Stimulated activated CD4-positive, alpha-beta T cell treated with anti-CD3 and anti-CD28 coated beads, Interleukin-12 subunit alpha, Interleukin-12 subunit beta, amount 100 ng/mL, for 24 hours (primary cell): ENCODE results near the gene MED27.
"Not testable (repeated sequence)": the region's sequence is repeated elsewhere in the genome, so short reads cannot be mapped to it uniquely, and the experiment has no call there.

Source experiments
- DNase-seq, 2 experiments: peaks; one replicate each; pipeline ENCODE4 v3.0.0-alpha.2; 2020; ENCODE audit warnings: low read depth in 2 of 2

Gene MED27

DNA sequence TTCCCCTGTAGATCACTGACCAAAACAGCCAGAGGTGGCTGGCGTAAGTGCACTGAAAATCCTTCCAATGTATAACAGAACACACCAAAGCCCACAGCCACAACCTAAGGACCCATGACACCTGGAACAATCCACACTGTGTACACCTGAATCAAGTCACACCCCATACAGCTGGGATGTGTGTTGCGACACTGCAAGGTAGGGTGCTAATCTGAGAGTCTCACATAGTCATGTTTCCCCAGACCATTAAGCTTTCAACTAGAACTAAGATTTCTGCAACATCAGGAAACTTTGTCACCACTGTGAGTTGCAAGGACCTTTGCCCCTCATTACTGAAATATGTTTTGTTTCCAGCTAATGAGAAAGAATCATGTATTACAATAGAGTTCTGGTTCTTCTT, 59.4 kb downstream of the MED27 start:
- DNase-seq: no peak

- no peak for DNase-seq
Observed at GRCh38 chr9:132019702-132020101, 60.0 kb downstream of the MED27 start.

DNA sequence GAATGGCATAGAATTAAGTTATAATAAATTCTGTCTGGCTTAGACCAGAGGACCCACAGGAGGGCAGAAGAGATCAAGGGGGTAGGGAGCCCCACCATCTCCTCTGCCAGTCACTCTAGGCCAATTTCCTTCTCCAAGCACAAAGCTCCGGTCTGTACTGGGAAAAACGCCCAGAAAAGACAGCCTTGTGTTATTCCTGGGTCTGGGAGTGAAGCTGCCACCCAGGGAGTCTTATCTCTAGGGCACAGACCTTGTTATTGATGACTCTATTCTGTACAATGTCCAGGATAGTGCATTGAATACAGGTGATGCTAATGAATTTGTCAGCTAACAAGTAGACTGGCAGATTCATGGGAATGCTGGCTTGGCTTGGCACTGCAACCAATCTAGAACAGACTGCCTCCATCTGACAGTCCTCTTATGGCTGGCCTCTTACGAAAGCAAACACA, 60.7 kb downstream of the MED27 start:
- DNase-seq: no peak

GRCh38 chr9:132016456-132016855, 63.2 kb downstream of the MED27 start:
- DNase-seq: no peak

GRCh38 chr9:132015866-132016265, 63.8 kb downstream of the MED27 start:
- no peak for DNase-seq

GRCh38 chr9:132014218-132014805, 65.4 kb downstream of the MED27 start:
- DNase-seq: no peak

DNA sequence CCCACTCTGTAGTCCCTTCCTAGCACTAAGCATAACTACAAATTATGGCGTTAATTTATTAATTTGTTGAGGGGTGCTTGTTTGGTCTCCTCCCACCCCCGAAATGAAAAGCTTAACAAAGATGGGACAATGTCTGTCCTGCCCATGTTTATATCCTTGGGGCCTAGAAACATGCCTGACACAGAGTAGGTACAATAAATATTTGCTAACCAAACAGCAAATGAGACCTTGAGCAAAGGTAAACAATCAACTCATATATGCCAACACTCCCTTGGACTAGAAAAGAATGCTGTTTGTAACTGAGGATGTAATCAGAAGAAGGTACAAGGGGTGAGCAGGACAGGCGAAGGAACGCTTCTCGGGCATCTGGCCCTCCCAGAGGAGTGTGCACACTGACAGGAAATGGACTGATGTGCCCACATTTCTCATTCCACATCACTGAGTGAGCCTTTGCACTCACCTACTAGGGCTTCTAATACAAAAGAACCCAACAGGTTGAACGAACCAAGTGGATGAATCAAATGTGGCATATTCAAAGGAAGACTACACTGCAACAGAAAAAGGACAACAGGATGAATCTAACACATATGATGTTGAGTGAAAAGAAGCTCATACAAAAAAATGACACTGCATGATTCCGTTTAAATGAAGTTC, 66.8 kb downstream of the MED27 start:
- no peak for DNase-seq

- DNase-seq: no peak
Observed at GRCh38 chr9:132011896-132012295, 67.8 kb downstream of the MED27 start.

DNA sequence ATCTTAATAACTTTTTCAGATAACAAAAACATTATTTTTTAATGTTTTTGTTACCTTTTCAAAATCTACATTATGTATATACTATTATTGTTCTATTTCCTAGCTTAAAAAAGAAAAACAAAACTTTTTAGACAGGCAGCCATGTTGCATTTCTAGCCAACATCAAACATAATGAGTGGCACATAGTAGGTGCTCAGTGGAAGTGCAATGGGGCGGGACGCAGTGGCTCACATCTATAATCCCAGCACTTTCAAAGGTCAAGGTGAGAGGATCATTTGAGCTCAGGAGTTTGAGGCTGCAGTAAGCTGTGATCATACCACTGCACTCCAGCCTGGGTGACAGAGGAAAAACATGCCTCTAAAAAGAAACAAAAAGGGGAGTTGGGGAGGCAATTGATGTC, 68.4 kb downstream of the MED27 start:
- DNase-seq: no peak

DNA sequence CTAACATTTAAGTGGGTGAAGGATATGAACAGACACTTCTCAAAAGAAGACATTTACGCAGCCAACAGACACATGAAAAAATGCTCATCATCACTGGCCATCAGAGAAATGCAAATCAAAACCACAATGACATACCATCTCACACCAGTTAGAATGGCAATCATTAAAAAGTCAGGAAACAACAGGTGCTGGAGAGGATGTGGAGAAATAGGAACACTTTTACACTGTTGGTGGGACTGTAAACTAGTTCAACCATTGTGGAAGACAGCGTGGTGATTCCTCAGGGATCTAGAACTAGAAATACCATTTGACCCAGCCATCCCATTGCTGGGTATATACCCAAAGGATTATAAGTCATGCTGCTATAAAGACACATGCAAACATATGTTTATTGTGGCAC, 69.5 kb downstream of the MED27 start:
- not testable (repeated sequence) for DNase-seq

DNA sequence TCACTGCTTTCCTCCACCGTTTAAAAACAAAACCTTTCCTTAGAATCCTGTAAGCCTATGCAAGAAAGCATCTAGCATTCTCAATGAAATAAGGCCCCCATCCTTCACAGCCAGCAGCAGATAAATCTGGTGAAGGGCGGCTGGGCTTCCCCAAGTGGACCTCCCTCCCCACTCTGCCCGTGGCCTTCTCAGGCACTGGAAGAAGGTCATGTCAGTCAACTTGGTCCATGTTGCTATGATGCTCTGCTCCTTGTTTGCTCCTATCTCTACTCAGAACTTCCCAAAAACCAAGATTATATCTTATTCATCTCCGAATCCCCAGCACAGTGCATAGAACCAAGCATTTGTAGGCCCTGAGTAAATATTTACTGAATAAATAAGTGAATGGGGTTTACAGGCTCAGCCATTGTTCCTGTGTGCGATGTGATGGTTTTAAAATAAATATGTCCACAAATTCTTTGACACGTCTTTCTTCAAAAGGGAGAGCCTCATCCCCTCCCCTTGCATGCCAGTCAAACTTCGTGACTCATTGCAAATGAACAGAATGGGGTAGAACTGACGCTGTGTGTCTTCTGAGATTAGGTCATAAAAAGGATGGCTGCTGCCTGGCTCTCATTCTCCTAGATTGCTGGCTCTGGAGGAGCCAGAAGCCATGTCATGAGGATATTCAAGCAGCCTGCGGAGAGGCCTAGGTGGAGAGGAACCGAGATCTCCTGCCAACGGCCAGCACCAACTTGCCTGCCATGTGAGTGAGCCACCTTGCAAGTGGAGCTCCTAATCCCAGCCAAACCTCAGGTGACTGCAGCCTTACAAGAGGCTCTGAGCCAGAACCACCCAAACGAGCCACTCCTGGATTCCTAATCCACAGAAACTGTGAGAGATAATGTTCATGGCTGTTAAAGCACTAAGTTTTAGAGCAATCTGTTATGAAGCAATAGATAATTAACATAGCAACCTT, 70.5 kb downstream of the MED27 start:
- no peak for DNase-seq

- no peak for DNase-seq
Observed at GRCh38 chr9:132008184-132008803, 71.4 kb downstream of the MED27 start.

DNA sequence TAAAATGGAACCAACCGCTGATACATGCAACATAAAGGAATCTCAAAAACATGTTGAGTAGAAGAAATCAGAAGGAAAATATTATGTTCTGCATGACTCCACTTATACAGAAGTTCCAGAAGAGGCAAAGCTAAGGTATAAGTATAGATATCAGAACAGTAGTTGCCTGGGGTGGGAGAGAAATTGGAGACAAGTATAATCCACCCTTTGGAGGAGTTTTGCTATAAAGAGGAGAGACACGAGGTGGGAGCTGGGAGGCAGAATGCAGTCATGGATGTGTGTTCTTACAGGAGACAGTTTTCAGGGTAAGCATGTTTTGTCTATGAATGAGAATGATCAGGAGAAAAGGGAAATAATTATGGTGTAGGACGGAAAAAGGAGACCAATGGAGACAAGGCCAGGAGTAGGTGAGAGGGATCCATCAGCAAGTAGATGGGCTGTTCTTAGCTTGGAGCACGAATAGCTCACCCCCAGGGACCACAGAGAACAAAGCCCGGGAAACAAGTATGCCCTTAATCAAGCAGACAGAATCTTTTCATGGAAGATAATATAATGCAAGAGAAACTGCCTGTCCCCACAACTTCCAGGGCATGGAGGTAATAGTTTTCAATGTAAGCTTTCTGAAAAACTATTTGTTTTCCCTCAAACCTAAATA, 72.2 kb downstream of the MED27 start:
- no peak for DNase-seq

DNA sequence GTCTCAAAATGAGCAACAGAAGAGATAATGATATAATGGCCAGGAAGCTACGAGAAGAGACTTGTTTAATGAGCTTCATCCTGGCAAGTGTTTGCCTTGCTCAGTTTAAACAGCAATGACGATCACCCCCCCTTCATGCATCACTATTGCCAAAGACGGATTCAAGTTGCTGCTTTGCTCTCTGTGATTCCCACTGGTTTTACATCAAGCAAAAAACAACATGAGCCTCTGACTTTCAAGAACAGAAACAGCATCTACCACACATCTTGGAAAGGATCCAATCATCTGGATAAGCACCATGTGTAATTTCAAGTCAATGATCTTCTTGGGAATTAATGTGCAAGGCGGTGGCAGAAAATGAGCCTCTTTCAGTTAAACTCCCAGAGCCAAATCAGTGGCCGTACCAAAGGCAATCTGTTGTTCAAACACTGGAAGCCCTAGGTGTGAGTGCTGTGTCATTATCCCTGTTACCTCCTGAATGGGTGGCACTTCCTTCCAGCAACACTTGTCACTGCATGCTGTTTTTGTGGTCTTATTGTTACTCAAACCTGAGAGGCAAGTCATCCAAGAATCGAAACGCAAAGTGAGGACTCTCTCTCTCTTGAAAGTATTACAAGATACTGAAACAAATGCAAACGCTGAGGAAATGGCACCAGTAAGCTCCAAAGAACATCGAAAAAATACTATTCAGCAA, 72.8 kb downstream of the MED27 start:
- peak; percentile 6 to 17 for DNase-seq

- DNase-seq: no peak
Observed at GRCh38 chr9:132005899-132006298, 73.8 kb downstream of the MED27 start.

- DNase-seq: no peak
Observed at GRCh38 chr9:132004323-132004722, 75.3 kb downstream of the MED27 start.

- no peak for DNase-seq
Observed at GRCh38 chr9:132003896-132004295, 75.8 kb downstream of the MED27 start.

GRCh38 chr9:132003319-132003704, 76.4 kb downstream of the MED27 start:
- DNase-seq: no peak

DNA sequence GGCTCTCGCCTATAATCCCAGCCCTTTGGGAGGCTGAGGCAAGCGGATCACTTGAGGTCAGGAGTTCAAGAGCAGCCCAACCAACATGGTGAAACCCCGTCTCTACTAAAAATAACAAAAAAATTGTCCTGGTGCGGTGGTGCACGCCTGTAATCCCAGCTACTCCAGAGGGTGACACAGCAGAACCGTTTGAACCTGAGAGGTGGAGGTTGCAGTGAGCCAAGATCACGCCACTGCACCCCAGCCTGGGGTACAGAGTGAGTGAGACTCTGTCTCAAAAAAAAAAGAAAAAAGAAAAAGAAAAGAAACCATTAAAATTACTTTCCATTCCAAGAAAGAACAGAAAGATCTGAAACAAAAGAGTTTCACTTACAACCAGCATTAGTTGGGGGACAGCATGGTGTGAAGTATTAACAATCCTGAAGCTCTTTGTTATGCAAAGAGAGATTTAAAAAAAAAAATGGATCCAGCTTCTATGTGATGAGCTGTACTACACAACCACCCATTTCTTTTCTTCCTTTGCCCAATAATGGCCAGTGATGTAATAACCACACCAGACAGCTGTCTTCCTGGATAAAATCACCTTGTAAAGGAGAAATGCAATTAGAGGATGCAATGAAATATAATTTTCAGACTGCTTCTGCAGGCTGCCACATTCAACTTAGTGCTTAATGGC, 76.9 kb downstream of the MED27 start:
- no peak for DNase-seq

- no peak for DNase-seq
Observed at GRCh38 chr9:132001567-132001966, 78.1 kb downstream of the MED27 start.

DNA sequence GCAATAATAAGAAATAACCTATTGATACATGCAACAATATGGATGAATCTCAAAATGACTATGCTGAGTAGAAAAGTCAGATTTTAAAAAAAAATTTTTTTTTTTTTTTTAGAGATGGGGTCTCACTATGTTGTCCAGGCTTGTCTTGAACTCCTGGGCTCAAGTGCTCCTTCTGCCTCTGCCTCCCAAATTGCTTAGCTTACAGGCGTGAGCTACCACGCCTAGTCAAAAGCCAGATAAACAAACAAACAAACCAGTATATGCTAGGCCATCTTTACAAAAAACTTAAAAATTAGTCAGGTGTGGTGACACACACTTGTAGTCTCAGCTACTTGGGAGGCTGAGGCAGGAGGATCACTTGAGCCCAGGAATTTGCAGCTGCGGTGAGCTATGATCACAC, 79.0 kb downstream of the MED27 start:
- no peak for DNase-seq
